HepG2 (cell line): ENCODE data around the gene ESF1. TPM values are rescaled to one million over a fixed set of nuclear protein-coding genes. Genes with fewer than 3 reads are reported as not detected.

Experiments
- EED ChIP-seq: sonication (generic); formaldehyde crosslinking; IDR thresholded peaks from 2 replicates; pipeline ENCODE4 v1.5.0; 2020; ENCODE audit warnings: mild to moderate bottlenecking, missing genetic modification reagents
- MIXL1 ChIP-seq: IDR thresholded peaks from 2 replicates; pipeline ENCODE4 v1.6.1; 2016
- ZNF30 ChIP-seq: sonication (generic); formaldehyde crosslinking; IDR thresholded peaks from 2 replicates; pipeline ENCODE4 v1.5.0; 2020; ENCODE audit warnings: mild to moderate bottlenecking, missing genetic modification reagents
- ZNF598 ChIP-seq: sonication (generic); formaldehyde crosslinking; IDR thresholded peaks from 2 replicates; pipeline ENCODE4 v1.5.1; 2020; ENCODE audit warnings: mild to moderate bottlenecking, missing genetic modification reagents, borderline replicate concordance
- polyA plus RNA-seq, 8 experiments: library from polyadenylated mRNA; depleted of rRNA in 3 of 8; stranded (reverse) in 7 of 8; unstranded in 1 of 8; fragments of >200 nt; fragmentation: Illumina TruSeq in 4 of 8; extraction: Trizol in 4 of 8; gene quantifications; 2 replicates each; pipeline versions ENCODE4 v1.2.1 to v1.2.3, GENCODE V29; 2011 to 2016; ENCODE audit warnings: low read depth in 4 of 8, missing spikeins in 1 of 8, mixed read lengths in 1 of 8; ENCODE audit not compliant: insufficient read depth in 1 of 8
- total RNA-seq, 5 experiments: library from RNA; depleted of rRNA; stranded (reverse); fragments of >200 nt; fragmentation: Illumina TruSeq; extraction: Trizol; gene quantifications; 2 replicates each; pipeline ENCODE4 v1.2.3, GENCODE V29; 2016; ENCODE audit warnings: low read depth in 1 of 5
- TF ChIP-seq, protein P1 (sequence below): sonication (generic); formaldehyde crosslinking; IDR thresholded peaks from 2 replicates; pipeline ENCODE4 v1.4.0; 2020; ENCODE audit warnings: missing genetic modification reagents
- TF ChIP-seq, protein P2 (sequence below): sonication (generic); formaldehyde crosslinking; conservative IDR thresholded peaks from 2 replicates; pipeline ENCODE4 v1.8.1; 2023; ENCODE audit warnings: missing genetic modification reagents
- TF ChIP-seq, protein P3 (sequence below): sonication (generic); formaldehyde crosslinking; IDR thresholded peaks from 2 replicates; pipeline ENCODE4 v1.5.0; 2020; ENCODE audit warnings: missing genetic modification reagents
- TF ChIP-seq, protein P4 (sequence below): sonication (generic); formaldehyde crosslinking; IDR thresholded peaks from 2 replicates; pipeline ENCODE4 v1.4.0; 2020; ENCODE audit warnings: missing genetic modification reagents, borderline replicate concordance
- TF ChIP-seq, protein P5 (sequence below): sonication (generic); formaldehyde crosslinking; IDR thresholded peaks from 2 replicates; pipeline ENCODE4 v1.5.1; 2020; ENCODE audit warnings: mild to moderate bottlenecking, missing genetic modification reagents, moderate library complexity

ESF1 gene
- total and polyA plus RNA-seq, 2 of the 13 experiments (the other 11 are each of a cell fraction or from before 2014, with no cell fraction given) = 7.3 to 66.9 TPM

DNA sequence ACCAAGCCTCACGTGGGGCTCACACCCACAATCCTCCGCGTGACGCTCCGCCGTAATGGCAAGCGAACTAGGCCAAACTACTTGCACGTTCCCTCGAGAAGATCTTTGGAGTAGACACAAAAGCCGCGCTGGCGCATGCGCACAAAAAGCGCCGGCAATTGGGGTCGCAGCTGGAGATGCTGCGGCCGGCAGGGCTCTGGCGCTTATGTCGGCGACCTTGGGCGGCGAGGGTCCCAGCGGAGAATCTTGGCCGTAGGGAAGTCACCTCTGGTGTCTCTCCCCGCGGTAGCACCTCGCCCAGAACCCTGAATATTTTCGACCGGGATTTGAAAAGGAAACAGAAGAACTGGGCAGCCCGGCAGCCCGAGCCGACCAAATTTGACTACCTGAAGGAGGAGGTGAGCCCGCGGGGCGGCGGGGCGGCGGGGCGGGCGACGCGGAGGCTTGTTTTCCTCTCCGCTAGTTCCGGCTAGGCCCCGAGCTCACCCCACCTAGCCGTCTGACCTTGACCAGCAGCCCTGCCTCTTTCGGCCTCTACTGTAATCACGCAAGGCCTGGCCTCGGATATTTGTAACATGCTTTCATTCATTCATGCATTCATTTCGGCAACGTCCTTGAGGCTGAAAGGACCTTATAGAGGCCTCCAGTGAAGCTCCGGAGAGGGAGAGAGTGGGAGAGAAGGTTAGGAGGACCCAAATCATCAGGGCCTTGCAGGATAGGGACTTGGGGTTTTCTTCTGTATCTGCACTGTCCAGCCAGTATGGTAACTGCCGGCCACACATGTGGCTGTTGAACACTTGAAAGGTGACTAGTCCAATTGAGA is at the start of gene ESF1, which contains the start of gene NDUFAF5 (continued):
- TF ChIP-seq, protein P1, sequence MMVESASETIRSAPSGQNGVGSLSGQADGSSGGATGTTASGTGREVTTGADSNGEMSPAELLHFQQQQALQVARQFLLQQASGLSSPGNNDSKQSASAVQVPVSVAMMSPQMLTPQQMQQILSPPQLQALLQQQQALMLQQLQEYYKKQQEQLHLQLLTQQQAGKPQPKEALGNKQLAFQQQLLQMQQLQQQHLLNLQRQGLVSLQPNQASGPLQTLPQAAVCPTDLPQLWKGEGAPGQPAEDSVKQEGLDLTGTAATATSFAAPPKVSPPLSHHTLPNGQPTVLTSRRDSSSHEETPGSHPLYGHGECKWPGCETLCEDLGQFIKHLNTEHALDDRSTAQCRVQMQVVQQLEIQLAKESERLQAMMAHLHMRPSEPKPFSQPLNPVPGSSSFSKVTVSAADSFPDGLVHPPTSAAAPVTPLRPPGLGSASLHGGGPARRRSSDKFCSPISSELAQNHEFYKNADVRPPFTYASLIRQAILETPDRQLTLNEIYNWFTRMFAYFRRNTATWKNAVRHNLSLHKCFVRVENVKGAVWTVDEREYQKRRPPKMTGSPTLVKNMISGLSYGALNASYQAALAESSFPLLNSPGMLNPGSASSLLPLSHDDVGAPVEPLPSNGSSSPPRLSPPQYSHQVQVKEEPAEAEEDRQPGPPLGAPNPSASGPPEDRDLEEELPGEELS (CRISPR knock-in tag) = peak; percentile 81
- TF ChIP-seq ZNF598 (CRISPR knock-in tag) (peak; percentile 92; the same call in 1 of the 2 replicates), EED (CRISPR knock-in tag) (peak; percentile 94), ZNF30 (0 out of 2 replicates have a peak, but pooled peaks have one; percentile 18), MIXL1 (CRISPR knock-in tag) (peak; percentile 97)
- TF ChIP-seq, protein P2, sequence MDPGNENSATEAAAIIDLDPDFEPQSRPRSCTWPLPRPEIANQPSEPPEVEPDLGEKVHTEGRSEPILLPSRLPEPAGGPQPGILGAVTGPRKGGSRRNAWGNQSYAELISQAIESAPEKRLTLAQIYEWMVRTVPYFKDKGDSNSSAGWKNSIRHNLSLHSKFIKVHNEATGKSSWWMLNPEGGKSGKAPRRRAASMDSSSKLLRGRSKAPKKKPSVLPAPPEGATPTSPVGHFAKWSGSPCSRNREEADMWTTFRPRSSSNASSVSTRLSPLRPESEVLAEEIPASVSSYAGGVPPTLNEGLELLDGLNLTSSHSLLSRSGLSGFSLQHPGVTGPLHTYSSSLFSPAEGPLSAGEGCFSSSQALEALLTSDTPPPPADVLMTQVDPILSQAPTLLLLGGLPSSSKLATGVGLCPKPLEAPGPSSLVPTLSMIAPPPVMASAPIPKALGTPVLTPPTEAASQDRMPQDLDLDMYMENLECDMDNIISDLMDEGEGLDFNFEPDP (CRISPR knock-in tag) = 0 out of 2 replicates have a peak, but pooled peaks have one; percentile 55
- TF ChIP-seq, protein P3, sequence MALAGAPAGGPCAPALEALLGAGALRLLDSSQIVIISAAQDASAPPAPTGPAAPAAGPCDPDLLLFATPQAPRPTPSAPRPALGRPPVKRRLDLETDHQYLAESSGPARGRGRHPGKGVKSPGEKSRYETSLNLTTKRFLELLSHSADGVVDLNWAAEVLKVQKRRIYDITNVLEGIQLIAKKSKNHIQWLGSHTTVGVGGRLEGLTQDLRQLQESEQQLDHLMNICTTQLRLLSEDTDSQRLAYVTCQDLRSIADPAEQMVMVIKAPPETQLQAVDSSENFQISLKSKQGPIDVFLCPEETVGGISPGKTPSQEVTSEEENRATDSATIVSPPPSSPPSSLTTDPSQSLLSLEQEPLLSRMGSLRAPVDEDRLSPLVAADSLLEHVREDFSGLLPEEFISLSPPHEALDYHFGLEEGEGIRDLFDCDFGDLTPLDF = peak; percentile 81
- TF ChIP-seq, protein P4, sequence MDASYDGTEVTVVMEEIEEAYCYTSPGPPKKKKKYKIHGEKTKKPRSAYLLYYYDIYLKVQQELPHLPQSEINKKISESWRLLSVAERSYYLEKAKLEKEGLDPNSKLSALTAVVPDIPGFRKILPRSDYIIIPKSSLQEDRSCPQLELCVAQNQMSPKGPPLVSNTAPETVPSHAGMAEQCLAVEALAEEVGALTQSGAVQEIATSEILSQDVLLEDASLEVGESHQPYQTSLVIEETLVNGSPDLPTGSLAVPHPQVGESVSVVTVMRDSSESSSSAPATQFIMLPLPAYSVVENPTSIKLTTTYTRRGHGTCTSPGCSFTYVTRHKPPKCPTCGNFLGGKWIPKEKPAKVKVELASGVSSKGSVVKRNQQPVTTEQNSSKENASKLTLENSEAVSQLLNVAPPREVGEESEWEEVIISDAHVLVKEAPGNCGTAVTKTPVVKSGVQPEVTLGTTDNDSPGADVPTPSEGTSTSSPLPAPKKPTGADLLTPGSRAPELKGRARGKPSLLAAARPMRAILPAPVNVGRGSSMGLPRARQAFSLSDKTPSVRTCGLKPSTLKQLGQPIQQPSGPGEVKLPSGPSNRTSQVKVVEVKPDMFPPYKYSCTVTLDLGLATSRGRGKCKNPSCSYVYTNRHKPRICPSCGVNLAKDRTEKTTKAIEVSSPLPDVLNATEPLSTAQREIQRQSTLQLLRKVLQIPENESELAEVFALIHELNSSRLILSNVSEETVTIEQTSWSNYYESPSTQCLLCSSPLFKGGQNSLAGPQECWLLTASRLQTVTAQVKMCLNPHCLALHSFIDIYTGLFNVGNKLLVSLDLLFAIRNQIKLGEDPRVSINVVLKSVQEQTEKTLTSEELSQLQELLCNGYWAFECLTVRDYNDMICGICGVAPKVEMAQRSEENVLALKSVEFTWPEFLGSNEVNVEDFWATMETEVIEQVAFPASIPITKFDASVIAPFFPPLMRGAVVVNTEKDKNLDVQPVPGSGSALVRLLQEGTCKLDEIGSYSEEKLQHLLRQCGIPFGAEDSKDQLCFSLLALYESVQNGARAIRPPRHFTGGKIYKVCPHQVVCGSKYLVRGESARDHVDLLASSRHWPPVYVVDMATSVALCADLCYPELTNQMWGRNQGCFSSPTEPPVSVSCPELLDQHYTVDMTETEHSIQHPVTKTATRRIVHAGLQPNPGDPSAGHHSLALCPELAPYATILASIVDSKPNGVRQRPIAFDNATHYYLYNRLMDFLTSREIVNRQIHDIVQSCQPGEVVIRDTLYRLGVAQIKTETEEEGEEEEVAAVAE (CRISPR knock-in tag) = peak; percentile 91
- TF ChIP-seq, protein P5, sequence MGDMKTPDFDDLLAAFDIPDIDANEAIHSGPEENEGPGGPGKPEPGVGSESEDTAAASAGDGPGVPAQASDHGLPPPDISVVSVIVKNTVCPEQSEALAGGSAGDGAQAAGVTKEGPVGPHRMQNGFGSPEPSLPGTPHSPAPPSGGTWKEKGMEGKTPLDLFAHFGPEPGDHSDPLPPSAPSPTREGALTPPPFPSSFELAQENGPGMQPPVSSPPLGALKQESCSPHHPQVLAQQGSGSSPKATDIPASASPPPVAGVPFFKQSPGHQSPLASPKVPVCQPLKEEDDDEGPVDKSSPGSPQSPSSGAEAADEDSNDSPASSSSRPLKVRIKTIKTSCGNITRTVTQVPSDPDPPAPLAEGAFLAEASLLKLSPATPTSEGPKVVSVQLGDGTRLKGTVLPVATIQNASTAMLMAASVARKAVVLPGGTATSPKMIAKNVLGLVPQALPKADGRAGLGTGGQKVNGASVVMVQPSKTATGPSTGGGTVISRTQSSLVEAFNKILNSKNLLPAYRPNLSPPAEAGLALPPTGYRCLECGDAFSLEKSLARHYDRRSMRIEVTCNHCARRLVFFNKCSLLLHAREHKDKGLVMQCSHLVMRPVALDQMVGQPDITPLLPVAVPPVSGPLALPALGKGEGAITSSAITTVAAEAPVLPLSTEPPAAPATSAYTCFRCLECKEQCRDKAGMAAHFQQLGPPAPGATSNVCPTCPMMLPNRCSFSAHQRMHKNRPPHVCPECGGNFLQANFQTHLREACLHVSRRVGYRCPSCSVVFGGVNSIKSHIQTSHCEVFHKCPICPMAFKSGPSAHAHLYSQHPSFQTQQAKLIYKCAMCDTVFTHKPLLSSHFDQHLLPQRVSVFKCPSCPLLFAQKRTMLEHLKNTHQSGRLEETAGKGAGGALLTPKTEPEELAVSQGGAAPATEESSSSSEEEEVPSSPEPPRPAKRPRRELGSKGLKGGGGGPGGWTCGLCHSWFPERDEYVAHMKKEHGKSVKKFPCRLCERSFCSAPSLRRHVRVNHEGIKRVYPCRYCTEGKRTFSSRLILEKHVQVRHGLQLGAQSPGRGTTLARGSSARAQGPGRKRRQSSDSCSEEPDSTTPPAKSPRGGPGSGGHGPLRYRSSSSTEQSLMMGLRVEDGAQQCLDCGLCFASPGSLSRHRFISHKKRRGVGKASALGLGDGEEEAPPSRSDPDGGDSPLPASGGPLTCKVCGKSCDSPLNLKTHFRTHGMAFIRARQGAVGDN = peak; percentile 100
